Activated gamma-delta T cell treated with Interleukin-2 at 50 U/mL for 16 hours (primary cell): ENCODE measurements around the gene OR56B4.
"Not testable (repeated sequence)": the region's sequence is repeated elsewhere in the genome, so short reads cannot be mapped to it uniquely, and the experiment has no call there.

Source experiments
- DNase-seq: peaks from one replicate; pipeline ENCODE4 v3.0.0-alpha.2; 2020

The OR56B4 gene

GRCh38 chr11:6107384-6107783, at the start of gene OR56B4:
OR56B4 (plus strand) TSS chr11:6107684; CDS start chr11:6107779, 95 bp downstream.
- DNase-seq, result not testable (repeated sequence)

- DNase-seq, result no peak
Observed at GRCh38 chr11:6061475-6061874, 46.0 kb upstream of the OR56B4 start.

DNA sequence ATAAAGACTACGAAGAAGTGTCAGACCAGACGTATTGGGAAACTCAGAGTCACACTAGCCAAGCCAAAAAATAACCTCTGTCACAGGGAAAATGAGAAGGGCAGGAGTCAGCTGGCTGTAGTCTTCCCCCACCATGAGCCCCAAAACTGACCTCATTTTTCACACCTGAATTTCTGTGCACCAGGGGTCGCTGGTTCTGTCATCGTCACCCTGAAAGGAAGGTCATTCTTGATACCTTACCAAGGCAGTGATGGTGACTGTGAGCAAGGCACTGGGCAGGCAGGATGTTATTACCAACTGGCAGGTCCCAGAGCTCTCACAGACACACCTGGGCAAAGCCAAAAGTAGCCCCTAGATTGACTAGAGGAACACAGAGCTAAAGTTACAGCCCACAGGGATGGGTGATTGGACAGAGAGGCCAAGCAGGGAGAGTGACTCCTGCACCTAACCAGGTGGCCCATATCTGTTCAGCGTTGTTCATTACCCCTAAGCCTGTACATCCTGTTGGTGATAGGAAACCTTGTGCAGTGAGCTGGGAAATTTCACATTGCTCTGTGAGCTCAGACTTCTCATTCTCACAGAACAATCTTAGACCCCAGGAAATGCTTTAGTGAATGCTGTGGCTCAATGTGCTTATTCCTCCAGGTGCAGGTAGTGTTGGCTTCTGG, 44.7 kb upstream of the OR56B4 start:
- no peak for DNase-seq

- no peak for DNase-seq
Observed at GRCh38 chr11:6067502-6067901, 40.0 kb upstream of the OR56B4 start.

GRCh38 chr11:6076443-6076842, 31.0 kb upstream of the OR56B4 start:
- not testable (repeated sequence) for DNase-seq

- no peak for DNase-seq
Observed at GRCh38 chr11:6077723-6078122, 29.8 kb upstream of the OR56B4 start.

GRCh38 chr11:6079463-6079862, 28.0 kb upstream of the OR56B4 start:
- no peak for DNase-seq

GRCh38 chr11:6083129-6083528, 24.4 kb upstream of the OR56B4 start:
- no peak for DNase-seq

GRCh38 chr11:6084587-6084986, 22.9 kb upstream of the OR56B4 start:
- DNase-seq, result no peak

DNA sequence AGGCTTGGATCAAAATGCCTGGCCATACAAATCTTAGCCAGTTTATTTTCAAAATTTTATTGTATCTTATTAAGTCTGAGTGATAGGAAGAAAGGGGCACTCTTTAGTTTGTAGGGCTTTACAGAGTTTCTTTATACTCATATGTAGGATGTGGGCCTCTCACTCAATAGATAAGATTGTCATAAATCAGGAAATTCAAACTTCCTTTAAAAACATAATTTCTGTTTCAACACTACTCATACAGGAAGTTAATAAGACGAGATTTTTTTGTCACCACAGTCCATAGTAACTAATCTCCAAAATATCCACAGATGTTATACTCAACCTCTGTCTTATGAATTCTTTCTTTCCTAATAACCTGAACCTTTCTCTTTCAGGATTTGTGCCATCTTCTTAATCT, 13.3 kb upstream of the OR56B4 start:
- DNase-seq, result no peak

- no peak for DNase-seq
Observed at GRCh38 chr11:6095798-6096197, 11.7 kb upstream of the OR56B4 start.

GRCh38 chr11:6096417-6096816, 11.1 kb upstream of the OR56B4 start:
- no peak for DNase-seq

DNA sequence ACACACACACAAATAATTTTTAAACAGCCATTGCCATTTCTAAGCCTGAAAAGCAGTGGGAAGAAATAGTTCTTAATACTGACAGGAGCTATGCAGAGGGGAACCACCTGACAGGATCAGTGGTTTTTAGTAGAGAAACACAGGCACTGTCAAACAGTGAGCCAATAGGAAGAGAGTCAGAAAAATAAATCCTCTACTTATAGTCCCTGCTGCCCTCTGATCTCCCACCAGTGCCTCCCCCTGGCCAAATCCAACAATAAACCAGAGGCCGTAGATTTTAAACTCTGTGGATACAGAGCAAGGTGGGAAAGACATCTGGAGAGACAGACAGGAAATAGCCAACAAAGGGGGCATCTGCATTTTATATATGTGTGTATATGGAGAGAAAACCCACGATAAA, 7.9 kb upstream of the OR56B4 start:
- DNase-seq, result no peak

- DNase-seq, result no peak
Observed at GRCh38 chr11:6110011-6110410, 2.5 kb downstream of the OR56B4 start.

DNA sequence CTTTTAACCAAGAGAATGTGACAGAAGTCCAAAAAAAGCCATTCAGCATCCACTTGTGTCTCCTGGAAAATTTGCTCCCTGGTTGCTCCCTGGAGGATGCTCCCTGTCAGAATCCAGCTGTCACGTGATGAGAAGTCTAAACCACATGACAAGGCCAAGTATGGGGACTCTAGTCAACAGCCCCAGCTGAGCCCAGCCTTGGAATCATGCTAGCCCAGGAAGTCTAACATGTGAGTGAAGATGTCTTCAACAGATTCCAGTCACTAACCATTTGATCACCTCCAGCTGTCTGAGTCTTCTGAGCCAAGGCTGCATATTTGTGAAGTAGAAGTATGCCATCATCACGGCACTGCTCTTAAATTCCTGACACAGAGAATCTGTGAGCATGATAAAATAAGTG, 4.2 kb downstream of the OR56B4 start:
- no peak for DNase-seq

- DNase-seq, result no peak
Observed at GRCh38 chr11:6116638-6117037, 9.2 kb downstream of the OR56B4 start.

DNA sequence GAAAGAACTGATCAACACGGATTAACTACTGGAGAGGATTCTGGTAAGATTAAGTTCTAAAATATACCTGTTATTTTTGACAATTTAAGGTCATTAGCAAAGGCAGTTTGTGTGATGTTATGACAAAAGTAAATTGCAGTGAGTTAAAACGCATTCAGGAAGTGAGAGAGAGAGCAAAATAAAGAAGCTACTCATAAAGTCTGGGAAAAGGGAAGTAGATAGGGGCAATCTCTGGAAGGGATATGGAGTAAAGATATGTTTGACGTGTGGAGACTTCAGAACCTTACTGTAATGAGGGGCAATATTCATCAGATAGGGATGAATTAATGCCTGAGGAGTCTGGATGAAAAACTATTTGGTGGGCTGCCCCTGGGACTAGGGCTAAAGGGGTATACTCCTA, 16.8 kb downstream of the OR56B4 start:
- DNase-seq, result no peak

DNA sequence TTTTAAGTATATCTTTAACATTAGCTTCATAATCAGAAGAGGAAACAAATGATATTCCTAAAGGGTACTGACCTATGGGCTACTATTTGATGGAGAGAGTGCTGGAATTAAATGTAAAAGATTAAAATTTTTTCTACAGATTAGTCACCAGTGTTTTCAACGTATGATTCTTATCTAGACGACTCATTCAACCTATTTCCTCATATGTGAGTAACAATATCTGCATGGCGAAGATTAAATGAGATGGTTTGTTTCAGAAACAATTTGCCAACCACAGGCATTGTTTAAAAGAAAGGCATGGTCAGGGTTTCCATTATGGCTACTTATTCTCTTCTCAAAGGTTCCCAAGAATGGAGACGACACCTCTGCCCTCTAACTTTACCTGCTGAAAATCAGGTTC, 20.4 kb downstream of the OR56B4 start:
- no peak for DNase-seq

DNA sequence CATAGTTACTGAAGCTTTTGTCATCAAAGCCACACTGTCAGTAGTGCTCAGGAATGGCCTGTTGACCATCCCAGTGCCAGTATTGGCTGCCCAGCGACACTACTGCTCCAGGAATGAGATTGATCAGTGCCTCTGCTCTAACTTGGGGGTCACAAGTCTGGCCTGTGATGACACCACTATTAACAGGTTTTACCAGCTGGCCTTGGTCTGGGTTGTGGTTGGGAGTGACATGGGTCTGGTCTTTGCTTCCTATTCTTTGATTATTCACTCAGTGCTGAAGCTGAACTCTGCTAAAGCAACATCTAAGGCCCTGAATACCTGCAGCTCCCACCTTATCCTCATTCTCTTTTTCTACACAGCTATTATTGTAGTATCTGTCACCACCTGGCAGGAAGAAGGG, 21.5 kb downstream of the OR56B4 start:
- DNase-seq, result no peak

DNA sequence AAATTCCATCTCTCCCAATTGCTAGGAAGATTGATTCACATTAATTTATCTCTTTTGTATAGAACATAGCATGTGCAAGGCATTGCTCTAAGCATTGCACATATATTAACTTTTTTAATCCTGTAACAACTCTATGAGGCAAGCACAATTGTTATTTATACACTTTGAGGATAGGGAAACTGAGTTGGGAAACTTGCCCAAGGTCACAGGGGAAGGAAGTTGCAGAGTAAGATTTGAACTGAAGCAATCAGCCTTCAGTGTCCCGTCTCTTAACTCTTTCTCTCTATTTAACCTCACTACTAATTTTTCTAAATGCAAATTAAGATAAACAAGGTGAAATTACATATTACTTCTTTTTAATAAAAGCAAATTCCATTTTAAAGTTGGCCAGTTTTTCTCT, 22.2 kb downstream of the OR56B4 start:
- DNase-seq, result no peak

GRCh38 chr11:6132431-6132830, 24.9 kb downstream of the OR56B4 start:
- DNase-seq, result no peak

DNA sequence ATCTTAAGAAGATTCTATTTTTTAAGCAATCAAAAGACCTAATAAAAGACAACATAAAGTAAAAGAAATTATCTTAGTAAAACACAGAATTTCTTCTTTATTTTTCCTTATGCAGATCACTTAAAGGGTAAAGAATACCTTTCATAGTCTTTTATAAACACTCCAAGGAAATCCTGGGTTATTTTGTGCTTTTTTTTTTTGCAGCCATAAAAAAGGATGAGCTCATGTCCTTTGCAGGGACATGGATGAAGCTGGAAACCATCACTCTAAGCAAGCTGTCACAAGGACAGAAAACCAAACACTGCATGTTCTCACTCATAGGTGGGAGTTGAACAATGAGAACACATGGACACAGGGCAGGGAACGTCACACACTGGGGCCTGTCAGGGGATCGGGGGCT, 28.5 kb downstream of the OR56B4 start:
- not testable (repeated sequence) for DNase-seq

- DNase-seq, result no peak
Observed at GRCh38 chr11:6142936-6143335, 35.5 kb downstream of the OR56B4 start.

DNA sequence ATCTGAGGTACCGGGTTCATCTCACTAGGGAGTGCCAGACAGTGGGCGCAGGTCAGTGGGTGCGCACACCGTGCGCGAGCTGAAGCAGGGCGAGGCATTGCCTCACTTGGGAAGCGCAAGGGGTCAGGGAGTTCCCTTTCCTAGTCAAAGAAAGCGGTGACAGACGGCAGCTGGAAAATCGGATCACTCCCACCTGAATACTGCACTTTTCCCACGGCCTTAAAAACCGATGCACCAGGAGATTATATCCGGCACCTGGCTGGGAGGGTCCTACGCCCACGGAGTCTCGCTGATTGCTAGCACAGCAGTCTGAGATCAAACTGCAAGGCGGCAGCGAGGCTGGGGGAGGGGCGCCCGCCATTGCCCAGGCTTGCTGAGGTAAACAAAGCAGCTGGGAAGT, 36.3 kb downstream of the OR56B4 start:
- DNase-seq, result not testable (repeated sequence)

DNA sequence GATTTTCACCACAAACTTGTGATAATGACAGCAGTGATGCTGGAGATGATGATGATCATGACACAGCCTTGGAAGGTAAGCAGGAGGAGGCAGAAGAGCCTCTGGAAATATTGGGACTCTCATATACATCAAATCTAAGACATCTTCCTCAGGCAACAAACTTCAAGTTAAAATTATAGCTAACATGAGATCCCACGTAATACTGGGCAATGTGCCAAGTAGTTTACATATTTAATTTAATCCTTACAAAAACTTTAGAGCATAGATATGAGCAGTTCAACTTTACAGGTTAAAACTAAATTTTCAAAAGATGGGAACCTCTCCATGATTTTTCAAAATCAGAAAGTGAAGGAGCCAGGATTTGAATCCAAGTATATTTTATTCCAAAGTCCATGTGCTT, 43.6 kb downstream of the OR56B4 start:
- DNase-seq, result no peak

- DNase-seq, result no peak
Observed at GRCh38 chr11:6152126-6152525, 44.6 kb downstream of the OR56B4 start.
